Esophagus squamous epithelium (tissue), 5 donors: Measurements from ENCODE around the gene TAX1BP3. TPM values are rescaled to one million over a fixed set of nuclear protein-coding genes. Genes with fewer than 3 reads are reported as not detected.

Source experiments
- DNase-seq: peaks from one replicate; lab custom pipeline; 2025; lab: John Stamatoyannopoulos, UW
- H3K27ac ChIP-seq, 4 donors: fragments of 200-600 bp; sonication (generic); one replicate each; pipeline ENCODE4 v1.5.1; 2016 to 2019; ENCODE audit warnings: mild to moderate bottlenecking in 1 of 4
- H3K27me3 ChIP-seq, 4 donors: fragments of 200-600 bp; sonication (generic); 1 replicate in 3 of 4; 2 replicates in 1 of 4; pipeline versions ENCODE4 v1.5.1 to v1.6.0; 2017 to 2021; ENCODE audit warnings: antibody characterized with exemption in 1 of 4
- H3K36me3 ChIP-seq, 3 donors: fragments of 200-600 bp; sonication (generic); one replicate each; pipeline ENCODE4 v1.5.1; 2016 to 2019
- H3K4me1 ChIP-seq, 3 donors: fragments of 200-600 bp; sonication (generic); one replicate each; pipeline ENCODE4 v1.5.1; 2017 to 2019
- H3K4me3 ChIP-seq, 4 donors: fragments of 200-600 bp; sonication (generic); 1 replicate in 3 of 4; 2 replicates in 1 of 4; pipeline ENCODE4 v1.5.1; 2016 to 2019; ENCODE audit warnings: mild to moderate bottlenecking in 2 of 4, moderate library complexity in 1 of 4
- H3K9me3 ChIP-seq, 3 donors: fragments of 200-600 bp; sonication (generic); one replicate each; pipeline ENCODE4 v1.5.1; 2016 to 2019
- POLR2A ChIP-seq, 4 donors: fragments of 450-650 bp; IDR thresholded peaks; one replicate each; pipeline ENCODE4 v1.6.1; 2017; ENCODE audit warnings: antibody characterized with exemption in 4 of 4, mild to moderate bottlenecking in 4 of 4, moderate library complexity in 3 of 4
- WGBS, 2 donors: methylation state at CpG; one replicate each; pipeline ENCODE4 v1.1.5; 2018; 5-methylcytosine and 5-hydroxymethylcytosine counted together
- intact Hi-C: fragments of 100-400 bp; cut with DNase I; formaldehyde crosslinking; loops from one replicate; pipeline ENCODE4 v1.15.0; 2022
- total RNA-seq, 4 donors: library from RNA; depleted of rRNA; stranded (reverse); fragments of >200 nt; gene quantifications; one replicate each; pipeline ENCODE4 v1.1.0, GENCODE V29; 2016
- TF ChIP-seq, protein P1 (sequence below), 6 experiments: fragments of 450-650 bp in 4 of 6; fragments of 200-600 bp in 2 of 6; sonication (generic) in 2 of 6; IDR thresholded peaks; one replicate each; pipeline ENCODE4 v1.5.1; 2016 to 2019; ENCODE audit warnings: antibody characterized with exemption in 6 of 6, mild to moderate bottlenecking in 4 of 6, moderate library complexity in 4 of 6
- donor health status: DM: yes; HTN: yes; CAD: no.

TAX1BP3 gene
- total RNA-seq, 4 donors from 2014 or later: 185 to 371 (median 293) TPM

DNA sequence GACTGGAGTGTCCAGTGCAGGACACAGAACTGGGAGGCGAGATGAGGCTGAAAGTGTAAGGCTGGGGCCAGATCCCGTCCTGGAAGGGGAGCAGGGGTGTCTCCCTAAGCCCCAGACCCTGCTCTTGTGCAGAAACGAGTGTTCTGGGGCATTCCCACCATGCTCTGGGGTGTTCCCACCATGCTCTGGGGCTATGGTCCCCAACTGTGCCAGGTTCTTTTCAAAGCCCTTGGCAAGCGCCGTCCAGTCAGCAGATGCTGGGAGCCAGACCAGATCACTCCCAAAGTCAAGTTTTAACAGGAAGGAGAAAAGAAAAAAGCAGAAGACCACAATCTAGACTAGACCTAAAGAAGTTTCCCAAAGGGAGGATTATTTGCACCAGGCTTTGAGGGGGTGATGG is 2.5 kb downstream of the TAX1BP3 start:
- intact Hi-C loops: no loop called here
- Histone ChIP-seq H3K4me1 (peaks cover 25 to 75% (median 35%) of the 10 kb centered on the region in 3 donors), H3K9me3 (no peaks in the 10 kb centered on the region), H3K27me3 (no peaks in the 10 kb centered on the region), H3K4me3 (peak overlapping the region; percentile 96 to 100 (median 98)), H3K27ac (peak overlapping the region; percentile 84 to 99 (median 94)), H3K36me3 (peaks cover 18 to 50% (median 26%) of the 10 kb centered on the region in 3 donors)
- no peak for DNase-seq
- WGBS, 2 donors: 45 to 54% methylated on average over 4 to 5 of the region's 5 CpGs
- no peak for TF ChIP-seq POLR2A (IDR thresholded peaks at IDR 0.05)

- 85 to 88% methylated on average over 4 to 27 of the region's 33 CpGs for WGBS, 2 donors
- Histone ChIP-seq H3K27me3 (no peaks in the 10 kb centered on the region), H3K4me1 (peaks cover 36 to 80% (median 46%) of the 10 kb centered on the region in 3 donors), H3K4me3 (no peak overlapping the region), H3K27ac (no peak overlapping the region), H3K9me3 (no peaks in the 10 kb centered on the region), H3K36me3 (peaks cover 18 to 49% (median 26%) of the 10 kb centered on the region in 3 donors)
- no peak for DNase-seq
- TF ChIP-seq, protein P1, sequence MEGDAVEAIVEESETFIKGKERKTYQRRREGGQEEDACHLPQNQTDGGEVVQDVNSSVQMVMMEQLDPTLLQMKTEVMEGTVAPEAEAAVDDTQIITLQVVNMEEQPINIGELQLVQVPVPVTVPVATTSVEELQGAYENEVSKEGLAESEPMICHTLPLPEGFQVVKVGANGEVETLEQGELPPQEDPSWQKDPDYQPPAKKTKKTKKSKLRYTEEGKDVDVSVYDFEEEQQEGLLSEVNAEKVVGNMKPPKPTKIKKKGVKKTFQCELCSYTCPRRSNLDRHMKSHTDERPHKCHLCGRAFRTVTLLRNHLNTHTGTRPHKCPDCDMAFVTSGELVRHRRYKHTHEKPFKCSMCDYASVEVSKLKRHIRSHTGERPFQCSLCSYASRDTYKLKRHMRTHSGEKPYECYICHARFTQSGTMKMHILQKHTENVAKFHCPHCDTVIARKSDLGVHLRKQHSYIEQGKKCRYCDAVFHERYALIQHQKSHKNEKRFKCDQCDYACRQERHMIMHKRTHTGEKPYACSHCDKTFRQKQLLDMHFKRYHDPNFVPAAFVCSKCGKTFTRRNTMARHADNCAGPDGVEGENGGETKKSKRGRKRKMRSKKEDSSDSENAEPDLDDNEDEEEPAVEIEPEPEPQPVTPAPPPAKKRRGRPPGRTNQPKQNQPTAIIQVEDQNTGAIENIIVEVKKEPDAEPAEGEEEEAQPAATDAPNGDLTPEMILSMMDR (IDR thresholded peaks at IDR 0.05): no peak
- no peak for TF ChIP-seq POLR2A (IDR thresholded peaks at IDR 0.05)
- intact Hi-C loops: no loop called here
These were observed 5.0 kb downstream of the TAX1BP3 start for GRCh38 chr17:3663102-3664011.

- Histone ChIP-seq H3K27me3 (no peaks in the 10 kb centered on the region), H3K36me3 (peaks cover 18 to 53% (median 26%) of the 10 kb centered on the region in 3 donors), H3K27ac (peak overlapping the region; percentile 55 to 85 (median 77)), H3K4me1 (peaks cover 23 to 76% (median 30%) of the 10 kb centered on the region in 3 donors), H3K4me3 (no peak overlapping the region), H3K9me3 (no peaks in the 10 kb centered on the region)
- DNase-seq: no peak
- TF ChIP-seq POLR2A (IDR thresholded peaks at IDR 0.05): no peak
- TF ChIP-seq, protein P1 (IDR thresholded peaks at IDR 0.05): no peak
- 20 to 60% methylated on average over 1 to 6 of the region's 23 CpGs for whole genome bisulfite sequencing, 2 donors
- intact Hi-C loops: no loop called here
These were observed 8.0 kb downstream of the TAX1BP3 start for GRCh38 chr17:3660311-3660891.

GRCh38 chr17:3659541-3660111 is 8.8 kb downstream of the TAX1BP3 start:
- Histone ChIP-seq H3K36me3 (peaks cover 15 to 48% (median 25%) of the 10 kb centered on the region in 3 donors), H3K4me1 (peaks cover 23 to 68% (median 27%) of the 10 kb centered on the region in 3 donors), H3K9me3 (no peaks in the 10 kb centered on the region), H3K27me3 (no peaks in the 10 kb centered on the region), H3K27ac (peak overlapping the region; percentile 55 to 85 (median 77)), H3K4me3 (no peak overlapping the region)
- no peak for TF ChIP-seq POLR2A (IDR thresholded peaks at IDR 0.05)
- TF ChIP-seq, protein P1 (IDR thresholded peaks at IDR 0.05): peak in 2 of 6 experiments; percentile 21 to 22
- intact Hi-C loops: no loop called here
- WGBS, 2 donors: 33 to 53% methylated on average over 4 to 12 of the region's 22 CpGs
- DNase-seq: no peak

GRCh38 chr17:3658784-3659449 is 9.5 kb downstream of the TAX1BP3 start:
- intact Hi-C loops: no loop called here
- 58 to 67% methylated on average over 9 to 14 of the region's 22 CpGs for WGBS, 2 donors
- Histone ChIP-seq H3K4me3 (no peak overlapping the region), H3K9me3 (no peaks in the 10 kb centered on the region), H3K4me1 (peaks cover 23 to 61% (median 27%) of the 10 kb centered on the region in 3 donors), H3K27ac (peak overlapping the region; percentile 55 to 85 (median 77)), H3K36me3 (peaks cover 8 to 41% (median 18%) of the 10 kb centered on the region in 3 donors), H3K27me3 (no peaks in the 10 kb centered on the region)
- TF ChIP-seq POLR2A (IDR thresholded peaks at IDR 0.05): no peak
- TF ChIP-seq, protein P1 (IDR thresholded peaks at IDR 0.05): no peak
- DNase-seq: no peak
